Measurements from ENCODE around the gene HLA-G.

The HLA-G gene

DNA sequence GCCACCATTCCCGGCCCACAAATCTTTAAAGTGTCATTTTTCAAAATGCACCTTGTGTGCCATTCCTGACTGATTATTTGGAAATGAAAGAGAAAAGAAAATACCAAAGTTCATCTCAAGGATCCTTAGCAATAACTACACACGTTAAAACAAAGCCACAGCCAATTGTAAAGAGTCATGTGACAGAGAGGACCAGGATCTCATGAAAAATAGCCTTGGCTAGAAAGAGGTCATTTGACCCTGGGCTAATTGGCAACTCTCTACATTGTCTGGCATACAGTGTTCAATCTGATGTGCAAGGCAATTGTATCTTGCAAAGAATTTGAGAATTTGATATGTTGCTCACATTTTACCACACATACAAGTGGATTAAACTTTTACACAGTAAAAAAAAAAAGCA lies 31.6 kb upstream of the HLA-G start:
- Histone ChIP-seq H3K4me3 (ENCODE audit: low read depth in 1 of 2, low read length in 2 of 2) (no peak overlapping the region), H3K27ac (ENCODE audit: low read depth, low read length) (no peak overlapping the region), H3K9ac (ENCODE audit: low read depth in 1 of 2, low read length in 2 of 2) (no peak overlapping the region), H3K27me3 (ENCODE audit: control insufficient read depth in 1 of 2, insufficient read depth in 2 of 2, low read length in 2 of 2) (peaks cover 9 to 10% of the 10 kb centered on the region in 2 donors), H3K4me1 (ENCODE audit: control insufficient read depth in 1 of 2, insufficient read depth in 2 of 2, low read length in 2 of 2) (peaks cover 0 to 5% of the 10 kb centered on the region in 2 donors), H3K36me3 (ENCODE audit: control insufficient read depth in 1 of 2, insufficient read depth in 2 of 2, low read length in 2 of 2) (no peaks in the 10 kb centered on the region), H3K9me3 (ENCODE audit: control insufficient read depth in 1 of 2, low read length in 2 of 2) (no peaks in the 10 kb centered on the region)

DNA sequence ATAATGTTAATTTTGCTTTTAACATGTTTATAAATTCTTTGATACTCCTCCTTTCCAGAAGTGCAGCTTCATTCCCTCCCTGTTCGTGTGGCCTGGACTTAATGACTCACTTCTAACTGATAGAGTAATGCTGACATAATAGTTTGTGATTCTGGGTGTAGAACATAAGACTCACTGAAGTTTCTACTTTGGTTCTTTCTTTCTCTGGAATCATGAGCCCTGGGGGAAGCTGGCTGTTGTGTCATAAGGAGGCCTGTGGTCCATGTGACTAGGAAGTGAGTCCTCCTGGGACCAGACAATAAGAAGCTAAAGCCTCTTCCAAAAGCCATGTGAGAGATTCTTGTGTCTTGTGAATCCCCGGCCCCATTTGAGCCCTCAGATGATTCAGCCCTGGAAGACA lies 30.5 kb upstream of the HLA-G start:
- H3K27ac ChIP-seq (ENCODE audit: low read depth, low read length), result no peak overlapping the region
- H3K4me3 ChIP-seq (ENCODE audit: low read depth in 1 of 2, low read length in 2 of 2), result no peak overlapping the region
- H3K36me3 ChIP-seq (ENCODE audit: control insufficient read depth in 1 of 2, insufficient read depth in 2 of 2, low read length in 2 of 2), result no peaks in the 10 kb centered on the region
- H3K4me1 ChIP-seq (ENCODE audit: control insufficient read depth in 1 of 2, insufficient read depth in 2 of 2, low read length in 2 of 2), result no peaks in the 10 kb centered on the region
- H3K9me3 ChIP-seq (ENCODE audit: control insufficient read depth in 1 of 2, low read length in 2 of 2), result no peaks in the 10 kb centered on the region
- H3K9ac ChIP-seq (ENCODE audit: low read depth in 1 of 2, low read length in 2 of 2), result no peak overlapping the region
- peaks cover 9 to 10% of the 10 kb centered on the region in 2 donors for H3K27me3 ChIP-seq (ENCODE audit: control insufficient read depth in 1 of 2, insufficient read depth in 2 of 2, low read length in 2 of 2)

DNA sequence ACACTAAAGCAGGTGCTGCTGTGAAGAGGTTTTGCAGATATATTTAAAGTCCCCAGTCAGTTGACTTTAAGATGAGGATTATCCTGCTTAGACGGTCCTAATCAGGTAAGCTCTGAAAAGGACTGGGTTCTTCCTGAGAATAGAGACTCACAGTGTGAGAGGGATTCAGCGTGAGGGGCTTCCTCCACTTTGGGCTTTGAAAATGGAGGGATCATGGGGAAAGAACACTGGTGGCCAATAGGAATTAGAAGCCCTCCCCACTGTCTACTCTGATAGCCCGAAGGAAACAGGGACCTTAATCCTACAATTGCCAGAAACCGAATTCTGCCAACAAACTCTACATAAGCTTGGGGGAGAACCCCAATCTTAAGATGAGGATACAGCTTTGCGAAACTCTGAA lies 29.7 kb upstream of the HLA-G start:
- Histone ChIP-seq H3K9ac (ENCODE audit: low read depth in 1 of 2, low read length in 2 of 2) (no peak overlapping the region), H3K9me3 (ENCODE audit: control insufficient read depth in 1 of 2, low read length in 2 of 2) (no peaks in the 10 kb centered on the region), H3K4me3 (ENCODE audit: low read depth in 1 of 2, low read length in 2 of 2) (no peak overlapping the region), H3K36me3 (ENCODE audit: control insufficient read depth in 1 of 2, insufficient read depth in 2 of 2, low read length in 2 of 2) (no peaks in the 10 kb centered on the region), H3K4me1 (ENCODE audit: control insufficient read depth in 1 of 2, insufficient read depth in 2 of 2, low read length in 2 of 2) (no peaks in the 10 kb centered on the region), H3K27ac (ENCODE audit: low read depth, low read length) (no peak overlapping the region), H3K27me3 (ENCODE audit: control insufficient read depth in 1 of 2, insufficient read depth in 2 of 2, low read length in 2 of 2) (peaks cover 9 to 10% of the 10 kb centered on the region in 2 donors)

DNA sequence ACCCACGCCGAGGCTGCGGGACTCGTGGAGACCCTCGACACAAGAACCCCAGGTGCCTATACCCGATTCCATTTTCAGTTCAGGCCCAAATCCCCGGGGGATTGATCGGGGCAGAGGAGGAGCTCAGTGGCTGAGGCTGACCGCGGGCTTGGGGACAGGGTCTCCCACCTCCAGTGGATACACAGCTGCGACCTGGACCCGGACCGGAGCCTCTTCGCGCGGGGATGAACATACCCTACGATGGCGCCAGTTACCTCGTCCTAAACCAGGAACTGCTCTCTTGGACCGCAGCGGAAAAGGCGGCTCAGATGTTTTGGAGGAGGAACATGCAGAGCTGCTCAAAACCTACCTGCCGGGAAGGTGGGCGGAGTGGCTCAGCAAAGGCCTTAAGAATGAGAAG lies 27.4 kb upstream of the HLA-G start:
- Histone ChIP-seq H3K9ac (ENCODE audit: low read depth in 1 of 2, low read length in 2 of 2) (no peak overlapping the region), H3K27ac (ENCODE audit: low read depth, low read length) (no peak overlapping the region), H3K27me3 (ENCODE audit: control insufficient read depth in 1 of 2, insufficient read depth in 2 of 2, low read length in 2 of 2) (no peaks in the 10 kb centered on the region), H3K4me1 (ENCODE audit: control insufficient read depth in 1 of 2, insufficient read depth in 2 of 2, low read length in 2 of 2) (no peaks in the 10 kb centered on the region), H3K9me3 (ENCODE audit: control insufficient read depth in 1 of 2, low read length in 2 of 2) (no peaks in the 10 kb centered on the region), H3K4me3 (ENCODE audit: low read depth in 1 of 2, low read length in 2 of 2) (no peak overlapping the region), H3K36me3 (ENCODE audit: control insufficient read depth in 1 of 2, insufficient read depth in 2 of 2, low read length in 2 of 2) (no peaks in the 10 kb centered on the region)

DNA sequence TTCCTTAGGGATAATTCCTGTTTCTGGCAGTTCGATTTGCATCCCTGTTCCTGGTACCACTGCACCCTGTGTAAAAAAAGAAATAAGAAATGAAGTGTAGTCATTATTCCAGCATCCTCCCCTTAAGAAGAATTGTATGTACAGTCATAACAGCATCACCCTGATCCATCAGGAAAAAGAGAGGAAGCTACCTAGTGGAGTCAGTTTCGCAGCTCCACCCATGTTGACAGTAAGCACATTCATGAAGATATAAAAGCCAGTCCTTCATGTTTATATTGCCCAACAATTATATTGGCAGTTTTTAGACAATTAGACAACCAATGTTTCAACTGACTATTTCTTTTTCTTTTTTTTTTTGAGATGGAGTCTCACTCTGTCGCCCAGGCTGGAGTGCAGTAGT lies 21.2 kb upstream of the HLA-G start:
- H3K9me3 ChIP-seq (ENCODE audit: control insufficient read depth in 1 of 2, low read length in 2 of 2), result no peaks in the 10 kb centered on the region
- peaks cover 3% of the 10 kb centered on the region in 2 donors for H3K27me3 ChIP-seq (ENCODE audit: control insufficient read depth in 1 of 2, insufficient read depth in 2 of 2, low read length in 2 of 2)
- H3K9ac ChIP-seq (ENCODE audit: low read depth in 1 of 2, low read length in 2 of 2), result no peak overlapping the region
- H3K27ac ChIP-seq (ENCODE audit: low read depth, low read length), result no peak overlapping the region
- no peaks in the 10 kb centered on the region for H3K4me1 ChIP-seq (ENCODE audit: control insufficient read depth in 1 of 2, insufficient read depth in 2 of 2, low read length in 2 of 2)
- H3K36me3 ChIP-seq (ENCODE audit: control insufficient read depth in 1 of 2, insufficient read depth in 2 of 2, low read length in 2 of 2), result no peaks in the 10 kb centered on the region
- no peak overlapping the region for H3K4me3 ChIP-seq (ENCODE audit: low read depth in 1 of 2, low read length in 2 of 2)

DNA sequence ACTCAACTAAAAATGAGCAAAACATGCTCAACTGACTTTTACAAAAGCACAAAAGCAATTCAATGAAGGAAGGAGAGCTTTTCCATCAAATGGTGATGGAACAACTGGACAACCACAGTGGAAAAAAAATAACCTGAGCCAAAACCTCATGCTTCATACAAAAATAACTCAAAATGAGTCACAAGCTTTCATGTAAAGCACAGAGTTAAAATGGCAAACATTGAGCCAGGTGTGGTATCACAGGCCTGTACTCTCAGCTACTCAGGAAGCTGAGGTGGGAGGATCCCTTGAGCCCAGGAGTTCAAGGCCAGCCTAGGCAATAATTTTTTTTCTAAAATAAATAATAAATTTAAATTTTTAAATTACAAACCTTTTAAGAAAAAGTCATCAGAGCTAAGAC lies 18.4 kb upstream of the HLA-G start:
- Histone ChIP-seq H3K9ac (ENCODE audit: low read depth in 1 of 2, low read length in 2 of 2) (no peak overlapping the region), H3K4me1 (ENCODE audit: control insufficient read depth in 1 of 2, insufficient read depth in 2 of 2, low read length in 2 of 2) (no peaks in the 10 kb centered on the region), H3K9me3 (ENCODE audit: control insufficient read depth in 1 of 2, low read length in 2 of 2) (no peaks in the 10 kb centered on the region), H3K4me3 (ENCODE audit: low read depth in 1 of 2, low read length in 2 of 2) (no peak overlapping the region), H3K36me3 (ENCODE audit: control insufficient read depth in 1 of 2, insufficient read depth in 2 of 2, low read length in 2 of 2) (no peaks in the 10 kb centered on the region), H3K27me3 (ENCODE audit: control insufficient read depth in 1 of 2, insufficient read depth in 2 of 2, low read length in 2 of 2) (peaks cover 3% of the 10 kb centered on the region in 2 donors), H3K27ac (ENCODE audit: low read depth, low read length) (no peak overlapping the region)

DNA sequence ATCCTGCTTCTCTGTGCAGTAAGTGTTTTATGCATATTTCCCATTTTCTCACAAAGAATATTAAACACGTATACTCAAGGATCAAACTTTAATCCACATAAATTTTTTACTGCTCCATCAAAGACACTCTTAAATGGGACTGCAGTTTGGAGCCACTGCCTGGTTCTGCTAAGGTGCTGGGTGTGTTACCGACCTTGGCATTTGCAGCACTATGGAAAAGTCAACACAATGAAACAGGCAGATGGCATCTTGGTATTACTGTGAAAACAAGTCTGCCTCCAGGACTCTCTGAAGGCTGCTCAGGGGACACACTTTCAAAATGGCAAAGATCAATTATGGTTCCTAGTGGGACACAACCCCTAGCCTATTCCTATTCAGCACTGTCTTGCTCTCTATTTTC lies 17.3 kb upstream of the HLA-G start:
- H3K9me3 ChIP-seq (ENCODE audit: control insufficient read depth in 1 of 2, low read length in 2 of 2), result no peaks in the 10 kb centered on the region
- no peak overlapping the region for H3K4me3 ChIP-seq (ENCODE audit: low read depth in 1 of 2, low read length in 2 of 2)
- H3K27me3 ChIP-seq (ENCODE audit: control insufficient read depth in 1 of 2, insufficient read depth in 2 of 2, low read length in 2 of 2), result peaks cover 3% of the 10 kb centered on the region in 2 donors
- H3K4me1 ChIP-seq (ENCODE audit: control insufficient read depth in 1 of 2, insufficient read depth in 2 of 2, low read length in 2 of 2), result no peaks in the 10 kb centered on the region
- no peak overlapping the region for H3K9ac ChIP-seq (ENCODE audit: low read depth in 1 of 2, low read length in 2 of 2)
- H3K36me3 ChIP-seq (ENCODE audit: control insufficient read depth in 1 of 2, insufficient read depth in 2 of 2, low read length in 2 of 2), result no peaks in the 10 kb centered on the region
- H3K27ac ChIP-seq (ENCODE audit: low read depth, low read length), result no peak overlapping the region

DNA sequence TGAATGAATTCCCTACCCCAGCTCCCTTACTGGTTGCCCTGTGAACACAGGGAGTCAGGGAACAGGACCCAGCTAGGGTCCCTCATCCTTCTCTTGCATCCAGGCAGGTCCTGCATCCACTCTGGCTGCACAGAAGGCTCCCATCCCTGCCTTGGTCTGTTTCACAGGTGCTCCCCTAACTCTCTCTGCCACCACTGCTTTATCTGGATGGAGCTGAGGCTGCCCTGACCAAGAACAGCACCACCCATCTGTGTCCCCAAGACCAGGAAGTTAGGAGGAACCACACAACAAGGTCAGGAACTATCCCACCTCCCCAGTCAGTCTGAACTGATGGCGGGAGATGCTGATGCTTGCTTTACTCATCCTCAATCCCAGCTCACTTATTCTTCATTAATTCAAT lies 16.2 kb upstream of the HLA-G start:
- Histone ChIP-seq H3K9ac (ENCODE audit: low read depth in 1 of 2, low read length in 2 of 2) (no peak overlapping the region), H3K27me3 (ENCODE audit: control insufficient read depth in 1 of 2, insufficient read depth in 2 of 2, low read length in 2 of 2) (peaks cover 3% of the 10 kb centered on the region in 2 donors), H3K4me1 (ENCODE audit: control insufficient read depth in 1 of 2, insufficient read depth in 2 of 2, low read length in 2 of 2) (no peaks in the 10 kb centered on the region), H3K9me3 (ENCODE audit: control insufficient read depth in 1 of 2, low read length in 2 of 2) (no peaks in the 10 kb centered on the region), H3K36me3 (ENCODE audit: control insufficient read depth in 1 of 2, insufficient read depth in 2 of 2, low read length in 2 of 2) (no peaks in the 10 kb centered on the region), H3K4me3 (ENCODE audit: low read depth in 1 of 2, low read length in 2 of 2) (no peak overlapping the region), H3K27ac (ENCODE audit: low read depth, low read length) (no peak overlapping the region)

DNA sequence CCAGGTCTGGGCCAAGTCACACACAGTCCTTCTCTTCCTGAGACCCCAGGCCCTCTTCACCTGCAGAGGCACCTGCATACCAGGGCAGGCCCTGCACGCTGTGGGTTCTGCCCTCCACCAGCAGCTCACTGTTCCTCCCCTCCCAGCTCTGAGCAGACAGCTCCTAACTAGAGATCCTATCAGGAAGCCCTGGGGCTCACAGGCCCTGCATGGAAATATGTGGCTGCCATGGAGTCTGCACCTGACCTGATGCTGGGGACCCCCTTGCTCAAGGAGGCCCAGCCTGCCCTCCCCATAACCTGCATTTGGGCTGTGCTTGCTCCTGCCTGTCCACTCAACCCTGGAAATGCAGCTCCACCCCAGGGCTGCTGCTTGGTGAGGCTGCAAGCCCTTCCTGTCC lies 14.6 kb upstream of the HLA-G start:
- Histone ChIP-seq H3K4me1 (ENCODE audit: control insufficient read depth in 1 of 2, insufficient read depth in 2 of 2, low read length in 2 of 2) (no peaks in the 10 kb centered on the region), H3K36me3 (ENCODE audit: control insufficient read depth in 1 of 2, insufficient read depth in 2 of 2, low read length in 2 of 2) (no peaks in the 10 kb centered on the region), H3K4me3 (ENCODE audit: low read depth in 1 of 2, low read length in 2 of 2) (no peak overlapping the region), H3K27ac (ENCODE audit: low read depth, low read length) (no peak overlapping the region), H3K27me3 (ENCODE audit: control insufficient read depth in 1 of 2, insufficient read depth in 2 of 2, low read length in 2 of 2) (peaks cover 0 to 3% of the 10 kb centered on the region in 2 donors), H3K9ac (ENCODE audit: low read depth in 1 of 2, low read length in 2 of 2) (no peak overlapping the region), H3K9me3 (ENCODE audit: control insufficient read depth in 1 of 2, low read length in 2 of 2) (no peaks in the 10 kb centered on the region)

DNA sequence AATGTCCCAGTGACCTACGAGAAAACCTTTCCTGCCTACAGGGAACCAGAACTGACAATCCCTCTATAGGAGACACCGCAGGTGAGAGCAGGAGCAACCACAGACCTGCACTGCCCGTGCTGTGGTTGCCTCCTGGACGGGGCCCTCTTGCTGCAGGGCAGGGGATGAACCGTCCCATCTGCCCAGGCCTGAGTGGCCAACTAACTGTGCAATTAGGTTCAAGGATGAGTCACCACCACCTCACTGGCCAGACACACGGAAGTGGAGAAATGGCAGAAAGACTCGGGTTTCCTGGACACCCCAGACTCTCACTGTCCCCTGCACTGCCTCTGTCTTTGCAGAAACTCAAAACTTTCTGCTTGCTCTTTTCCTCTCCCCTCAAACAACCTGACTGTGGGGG lies 13.8 kb upstream of the HLA-G start:
- Histone ChIP-seq H3K9ac (ENCODE audit: low read depth in 1 of 2, low read length in 2 of 2) (no peak overlapping the region), H3K27ac (ENCODE audit: low read depth, low read length) (no peak overlapping the region), H3K4me1 (ENCODE audit: control insufficient read depth in 1 of 2, insufficient read depth in 2 of 2, low read length in 2 of 2) (no peaks in the 10 kb centered on the region), H3K4me3 (ENCODE audit: low read depth in 1 of 2, low read length in 2 of 2) (no peak overlapping the region), H3K9me3 (ENCODE audit: control insufficient read depth in 1 of 2, low read length in 2 of 2) (no peaks in the 10 kb centered on the region), H3K27me3 (ENCODE audit: control insufficient read depth in 1 of 2, insufficient read depth in 2 of 2, low read length in 2 of 2) (no peaks in the 10 kb centered on the region), H3K36me3 (ENCODE audit: control insufficient read depth in 1 of 2, insufficient read depth in 2 of 2, low read length in 2 of 2) (no peaks in the 10 kb centered on the region)

Data from duodenal mucosa (tissue), 2 donors.